IPS-20b (cell line): ENCODE results near the gene ESRRB.

Experiments
- H3K27ac ChIP-seq: one replicate; pipeline ENCODE4 v1.5.1; 2013; ENCODE audit warnings: low read length
- H3K27me3 ChIP-seq: 2 replicates; pipeline ENCODE4 v1.6.1; 2013; ENCODE audit warnings: mild to moderate bottlenecking, low read length, inconsistent platforms; ENCODE audit not compliant: insufficient read depth
- H3K36me3 ChIP-seq: 2 replicates; pipeline ENCODE4 v1.6.1; 2013; ENCODE audit warnings: low read depth, mild to moderate bottlenecking, inconsistent platforms, low read length, moderate library complexity; ENCODE audit not compliant: insufficient read depth
- H3K4me1 ChIP-seq: 2 replicates; pipeline ENCODE4 v1.6.1; 2013; ENCODE audit warnings: mild to moderate bottlenecking, control low read depth, inconsistent platforms, low read length, moderate library complexity; ENCODE audit not compliant: insufficient read depth
- H3K4me3 ChIP-seq: 2 replicates; pipeline ENCODE4 v1.5.1; 2013; ENCODE audit warnings: mild to moderate bottlenecking, low read length, inconsistent platforms
- H3K9ac ChIP-seq: 2 replicates; pipeline ENCODE4 v1.6.1; 2013; ENCODE audit warnings: low read depth, mild to moderate bottlenecking, inconsistent platforms, low read length, moderate library complexity
- H3K9me3 ChIP-seq: 2 replicates; pipeline ENCODE4 v1.6.1; 2013; ENCODE audit warnings: mild to moderate bottlenecking, low read depth, low read length, inconsistent platforms; ENCODE audit not compliant: insufficient read depth

ESRRB gene

DNA sequence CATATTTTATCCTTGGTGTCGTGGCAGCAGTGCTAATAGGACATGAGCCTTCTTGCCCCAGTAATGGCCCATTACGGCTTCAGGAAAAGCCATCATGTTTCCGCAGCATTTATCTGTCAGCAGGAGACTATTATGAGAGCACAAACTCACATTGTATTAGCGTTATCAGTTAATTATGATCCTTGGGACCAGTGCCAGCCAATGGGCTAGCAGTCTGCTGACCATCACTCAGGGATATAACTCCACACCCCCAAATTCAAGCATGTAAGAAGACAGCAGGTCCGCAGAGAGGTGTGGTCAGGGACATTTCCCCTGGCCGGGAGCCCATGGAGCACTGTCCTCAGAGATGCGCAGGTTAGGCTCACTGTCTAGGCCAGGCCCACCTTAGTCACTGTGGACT, 4.9 kb upstream of the ESRRB start:
- Histone ChIP-seq H3K27ac (no peak overlapping the region), H3K9me3 (no peaks in the 10 kb centered on the region), H3K4me3 (no peak overlapping the region), H3K27me3 (peaks cover 48% of the 10 kb centered on the region), H3K36me3 (no peaks in the 10 kb centered on the region), H3K4me1 (no peaks in the 10 kb centered on the region), H3K9ac (no peak overlapping the region)

GRCh38 chr14:76373456-76373855, 2.5 kb upstream of the ESRRB start:
- Histone ChIP-seq H3K9ac (no peak overlapping the region), H3K27me3 (peaks cover 69% of the 10 kb centered on the region), H3K36me3 (no peaks in the 10 kb centered on the region), H3K9me3 (no peaks in the 10 kb centered on the region), H3K4me3 (no peak overlapping the region), H3K27ac (no peak overlapping the region), H3K4me1 (peaks cover 3% of the 10 kb centered on the region; the same call in 1 of the 2 replicates)

- H3K27ac ChIP-seq, result no peak overlapping the region
- no peaks in the 10 kb centered on the region for H3K36me3 ChIP-seq
- no peak overlapping the region for H3K4me3 ChIP-seq
- H3K27me3 ChIP-seq, result peaks cover 88% of the 10 kb centered on the region
- H3K4me1 ChIP-seq, result peaks cover 3% of the 10 kb centered on the region; the same call in 1 of the 2 replicates
- no peaks in the 10 kb centered on the region for H3K9me3 ChIP-seq
- no peak overlapping the region for H3K9ac ChIP-seq
Observed at GRCh38 chr14:76375484-76375883, 453 bp upstream of the ESRRB start.

- H3K4me3 ChIP-seq, result peak overlapping the region; percentile 75
- H3K36me3 ChIP-seq, result no peaks in the 10 kb centered on the region
- no peak overlapping the region for H3K9ac ChIP-seq
- H3K4me1 ChIP-seq, result peaks cover 3% of the 10 kb centered on the region; the same call in 1 of the 2 replicates
- H3K9me3 ChIP-seq, result no peaks in the 10 kb centered on the region
- H3K27me3 ChIP-seq, result peaks cover 96% of the 10 kb centered on the region
- no peak overlapping the region for H3K27ac ChIP-seq
Observed at GRCh38 chr14:76376409-76376877, 506 bp downstream of the ESRRB start.

GRCh38 chr14:76376878-76377734, 1.2 kb downstream of the ESRRB start:
- Histone ChIP-seq H3K4me3 (peak overlapping the region; percentile 75), H3K4me1 (peaks cover 3% of the 10 kb centered on the region; the same call in 1 of the 2 replicates), H3K27ac (no peak overlapping the region), H3K27me3 (peaks cover 96% of the 10 kb centered on the region), H3K9me3 (no peaks in the 10 kb centered on the region), H3K9ac (no peak overlapping the region), H3K36me3 (no peaks in the 10 kb centered on the region)

- no peak overlapping the region for H3K9ac ChIP-seq
- H3K9me3 ChIP-seq, result no peaks in the 10 kb centered on the region
- no peaks in the 10 kb centered on the region for H3K36me3 ChIP-seq
- H3K4me1 ChIP-seq, result peaks cover 3% of the 10 kb centered on the region; the same call in 1 of the 2 replicates
- peak overlapping the region; percentile 75 for H3K4me3 ChIP-seq
- H3K27ac ChIP-seq, result no peak overlapping the region
- peaks cover 100% of the 10 kb centered on the region for H3K27me3 ChIP-seq
Observed at GRCh38 chr14:76377735-76378074, 1.8 kb downstream of the ESRRB start.

GRCh38 chr14:76380991-76381390, 5.1 kb downstream of the ESRRB start:
- peaks cover 3% of the 10 kb centered on the region; the same call in 1 of the 2 replicates for H3K4me1 ChIP-seq
- no peak overlapping the region for H3K9ac ChIP-seq
- H3K4me3 ChIP-seq, result no peak overlapping the region
- H3K9me3 ChIP-seq, result no peaks in the 10 kb centered on the region
- peaks cover 82% of the 10 kb centered on the region for H3K27me3 ChIP-seq
- H3K36me3 ChIP-seq, result no peaks in the 10 kb centered on the region
- no peak overlapping the region for H3K27ac ChIP-seq

- Histone ChIP-seq H3K9ac (no peak overlapping the region), H3K4me3 (no peak overlapping the region), H3K9me3 (no peaks in the 10 kb centered on the region), H3K4me1 (peaks cover 3% of the 10 kb centered on the region; the same call in 1 of the 2 replicates), H3K27me3 (peaks cover 73% of the 10 kb centered on the region), H3K27ac (no peak overlapping the region), H3K36me3 (no peaks in the 10 kb centered on the region)
Observed at GRCh38 chr14:76381817-76382494, 6.0 kb downstream of the ESRRB start.

DNA sequence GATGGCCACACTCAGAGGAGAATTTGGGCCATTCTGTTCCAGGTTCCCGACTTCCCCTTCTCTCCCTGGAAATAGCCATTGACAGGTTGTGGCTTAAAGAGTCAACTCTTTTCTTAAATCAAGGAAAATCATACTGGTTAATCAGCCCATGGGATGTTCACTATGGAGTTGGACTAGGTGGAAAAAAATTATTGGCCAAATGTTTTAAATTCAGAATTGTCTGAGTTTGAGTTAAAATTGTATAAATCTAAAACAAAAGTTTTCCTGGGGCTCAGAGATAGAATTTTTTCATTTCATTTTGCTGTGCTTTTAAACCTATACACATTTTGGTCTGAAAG, 6.5 kb downstream of the ESRRB start:
- Histone ChIP-seq H3K27ac (no peak overlapping the region), H3K9me3 (no peaks in the 10 kb centered on the region), H3K27me3 (peaks cover 67% of the 10 kb centered on the region), H3K9ac (no peak overlapping the region), H3K4me3 (no peak overlapping the region), H3K36me3 (no peaks in the 10 kb centered on the region), H3K4me1 (peaks cover 3% of the 10 kb centered on the region; the same call in 1 of the 2 replicates)

GRCh38 chr14:76385435-76385834, 9.5 kb downstream of the ESRRB start:
- Histone ChIP-seq H3K9me3 (no peaks in the 10 kb centered on the region), H3K9ac (no peak overlapping the region), H3K4me1 (no peaks in the 10 kb centered on the region), H3K4me3 (no peak overlapping the region), H3K27me3 (peaks cover 38% of the 10 kb centered on the region), H3K27ac (no peak overlapping the region), H3K36me3 (no peaks in the 10 kb centered on the region)

DNA sequence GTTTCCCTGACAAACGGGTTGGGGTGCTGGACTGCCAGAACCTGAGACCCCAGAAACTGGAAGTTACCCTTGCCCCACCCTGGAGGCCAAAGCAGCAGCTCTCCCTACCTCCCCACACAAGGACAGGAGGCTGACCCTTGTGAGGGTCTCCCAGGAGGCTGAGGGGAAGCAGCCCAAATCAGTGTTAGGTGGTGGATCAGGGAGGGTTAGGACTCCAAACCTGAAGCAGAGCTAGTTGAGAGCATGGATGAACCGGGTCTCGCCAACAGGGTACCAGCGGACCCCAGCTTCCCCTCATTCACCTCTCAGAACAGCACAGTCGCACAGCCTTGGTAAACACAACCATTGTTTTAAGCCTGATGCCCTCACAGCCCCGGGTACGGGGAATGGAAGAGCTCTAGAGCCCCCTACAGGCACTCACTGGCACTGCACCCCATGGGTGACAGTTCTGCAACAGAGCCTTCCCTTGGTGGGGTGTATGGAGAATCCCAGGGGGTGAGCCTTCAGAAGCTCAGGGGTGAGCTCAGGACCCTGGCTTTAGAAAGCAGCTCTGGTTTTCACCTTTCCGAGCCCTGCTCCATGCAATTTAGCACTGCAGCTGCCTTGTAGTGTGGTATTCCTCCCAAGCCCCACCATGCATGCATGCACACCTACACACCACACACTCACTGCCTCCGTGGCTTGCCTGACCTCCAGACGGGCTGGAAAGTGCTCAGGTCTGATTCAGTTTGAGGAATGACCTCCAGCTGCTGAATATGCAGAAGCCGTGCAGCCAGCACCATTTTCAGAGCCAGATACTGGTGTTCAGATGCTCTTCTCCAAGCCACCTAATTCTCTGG, 11.2 kb downstream of the ESRRB start:
- Histone ChIP-seq H3K27me3 (peaks cover 20% of the 10 kb centered on the region), H3K9ac (peak overlapping the region; percentile 29; the same call in 1 of the 2 replicates), H3K36me3 (no peaks in the 10 kb centered on the region), H3K4me3 (peak overlapping the region; percentile 31; the same call in 1 of the 2 replicates), H3K27ac (no peak overlapping the region), H3K4me1 (no peaks in the 10 kb centered on the region), H3K9me3 (no peaks in the 10 kb centered on the region)
